HFFc6 (cell line): ENCODE measurements around the gene HSFX1. TPM values are rescaled to one million over a fixed set of nuclear protein-coding genes. Genes with fewer than 3 reads are reported as not detected.
"Not testable (repeated sequence)": the region's sequence is repeated elsewhere in the genome, so short reads cannot be mapped to it uniquely, and the experiment has no call there.

Experiments used
- DNase-seq: peaks from one replicate; pipeline ENCODE4 v3.0.0-alpha.2; 2018
- H3K27ac Mint-ChIP-seq: 2 replicates; pipeline ENCODE4 v1.8.0; 2020; ENCODE audit warnings: mild to moderate bottlenecking, mixed read lengths
- H3K27me3 Mint-ChIP-seq: 2 replicates; pipeline ENCODE4 v1.8.0; 2021; ENCODE audit warnings: mild to moderate bottlenecking, moderate library complexity, mixed read lengths; ENCODE audit not compliant: insufficient read depth
- H3K36me3 Mint-ChIP-seq: 2 replicates; pipeline ENCODE4 v1.8.0; 2021; ENCODE audit warnings: low read depth, mixed read lengths
- H3K4me1 Mint-ChIP-seq: 2 replicates; pipeline ENCODE4 v1.8.0; 2020; ENCODE audit warnings: low read depth, mixed read lengths
- H3K4me3 Mint-ChIP-seq: 2 replicates; pipeline ENCODE4 v1.8.0; 2020; ENCODE audit warnings: mild to moderate bottlenecking, moderate library complexity, mixed read lengths
- H3K9me3 Mint-ChIP-seq: 2 replicates; pipeline ENCODE4 v1.8.0; 2020; ENCODE audit warnings: mild to moderate bottlenecking, mixed read lengths
- long read RNA-seq: library from polyadenylated mRNA; unstranded; transcript quantifications from one replicate; pipeline ENCODE4 v2.0.0, GENCODE V29; 2019
- total RNA-seq, 6 experiments: library from RNA; stranded (reverse); fragmentation: NEBNext Ultra II Directional; extraction: Animal tissue kit (Norgen Biotek cat#: 25700); gene quantifications; 2 replicates in 1 of 6; 3 replicates in 5 of 6; pipeline ENCODE4 v1.2.3, GENCODE V29; 2021
- TF ChIP-seq, protein P1 (sequence below): fragments of 200-600 bp; sonication (generic); IDR thresholded peaks from 2 replicates; pipeline ENCODE4 v1.5.0; 2021; ENCODE audit warnings: antibody characterized with exemption, mild to moderate bottlenecking

HSFX1 gene
- total RNA-seq, result under 1 TPM; 0.26 to 0.88 (median 0.33) TPM
- long read RNA-seq, result 0 reads

- DNase-seq, H3K4me1 Mint-ChIP-seq, H3K9me3 Mint-ChIP-seq, H3K27me3 Mint-ChIP-seq, H3K36me3 Mint-ChIP-seq, H3K27ac Mint-ChIP-seq, H3K4me3 Mint-ChIP-seq: not testable (repeated sequence)
Measured at GRCh38 chrX:149773768-149774167, at the start of gene HSFX1. Gene HSFX1, plus strand, starts transcription at chrX:149774068. Its CDS starts 614 bp downstream, at chrX:149774682.

- H3K4me3 Mint-ChIP-seq, H3K4me1 Mint-ChIP-seq, H3K36me3 Mint-ChIP-seq, H3K27me3 Mint-ChIP-seq, H3K27ac Mint-ChIP-seq, H3K9me3 Mint-ChIP-seq, DNase-seq: not testable (repeated sequence)
Measured at GRCh38 chrX:149727308-149727707, 46.6 kb upstream of the HSFX1 start.

DNA sequence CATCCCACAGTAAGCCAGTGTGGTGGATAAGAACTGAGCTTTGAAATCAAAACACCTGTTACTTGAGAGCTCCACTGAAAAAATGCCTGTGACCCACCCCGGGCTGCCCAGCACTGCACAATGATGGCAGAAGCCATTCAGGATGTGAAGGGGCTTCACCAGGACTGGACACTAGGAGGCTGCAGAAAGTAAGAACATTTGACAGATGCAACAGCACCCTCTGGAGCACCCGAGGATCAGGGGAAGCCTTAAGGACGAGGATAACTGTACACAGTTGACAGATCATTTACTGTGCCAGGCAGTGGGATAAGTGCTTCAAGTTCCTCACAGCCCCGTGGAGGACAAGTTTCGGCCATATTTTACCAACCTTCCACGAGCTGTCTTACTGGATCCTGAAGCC, 31.6 kb upstream of the HSFX1 start:
- H3K4me3 Mint-ChIP-seq, H3K36me3 Mint-ChIP-seq, H3K27me3 Mint-ChIP-seq, H3K27ac Mint-ChIP-seq, DNase-seq, H3K9me3 Mint-ChIP-seq, H3K4me1 Mint-ChIP-seq: not testable (repeated sequence)

- H3K36me3 Mint-ChIP-seq, H3K9me3 Mint-ChIP-seq, DNase-seq: not testable (repeated sequence)
Measured at GRCh38 chrX:149746390-149747007, 27.4 kb upstream of the HSFX1 start.

GRCh38 chrX:149757206-149758067, 16.4 kb upstream of the HSFX1 start:
- H3K4me1 Mint-ChIP-seq, result no peaks in the 10 kb centered on the region
- no peaks in the 10 kb centered on the region for H3K36me3 Mint-ChIP-seq
- H3K27ac Mint-ChIP-seq, result no peak overlapping the region
- no peak overlapping the region for H3K4me3 Mint-ChIP-seq
- DNase-seq, result no peak
- TF ChIP-seq, protein P1, sequence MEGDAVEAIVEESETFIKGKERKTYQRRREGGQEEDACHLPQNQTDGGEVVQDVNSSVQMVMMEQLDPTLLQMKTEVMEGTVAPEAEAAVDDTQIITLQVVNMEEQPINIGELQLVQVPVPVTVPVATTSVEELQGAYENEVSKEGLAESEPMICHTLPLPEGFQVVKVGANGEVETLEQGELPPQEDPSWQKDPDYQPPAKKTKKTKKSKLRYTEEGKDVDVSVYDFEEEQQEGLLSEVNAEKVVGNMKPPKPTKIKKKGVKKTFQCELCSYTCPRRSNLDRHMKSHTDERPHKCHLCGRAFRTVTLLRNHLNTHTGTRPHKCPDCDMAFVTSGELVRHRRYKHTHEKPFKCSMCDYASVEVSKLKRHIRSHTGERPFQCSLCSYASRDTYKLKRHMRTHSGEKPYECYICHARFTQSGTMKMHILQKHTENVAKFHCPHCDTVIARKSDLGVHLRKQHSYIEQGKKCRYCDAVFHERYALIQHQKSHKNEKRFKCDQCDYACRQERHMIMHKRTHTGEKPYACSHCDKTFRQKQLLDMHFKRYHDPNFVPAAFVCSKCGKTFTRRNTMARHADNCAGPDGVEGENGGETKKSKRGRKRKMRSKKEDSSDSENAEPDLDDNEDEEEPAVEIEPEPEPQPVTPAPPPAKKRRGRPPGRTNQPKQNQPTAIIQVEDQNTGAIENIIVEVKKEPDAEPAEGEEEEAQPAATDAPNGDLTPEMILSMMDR, result no peak
- peaks cover 4% of the 10 kb centered on the region for H3K27me3 Mint-ChIP-seq
- no peaks in the 10 kb centered on the region for H3K9me3 Mint-ChIP-seq

More at GRCh38 chrX:149746390-149747007, 27.4 kb upstream of the HSFX1 start:
- H3K27me3 Mint-ChIP-seq, H3K4me1 Mint-ChIP-seq, H3K4me3 Mint-ChIP-seq, H3K27ac Mint-ChIP-seq: not testable (repeated sequence)

- no peak for DNase-seq
- peaks cover 4% of the 10 kb centered on the region for H3K27me3 Mint-ChIP-seq
- no peaks in the 10 kb centered on the region for H3K9me3 Mint-ChIP-seq
- TF ChIP-seq, protein P1, result no peak
- no peaks in the 10 kb centered on the region for H3K36me3 Mint-ChIP-seq
- H3K4me1 Mint-ChIP-seq, result no peaks in the 10 kb centered on the region
- H3K4me3 Mint-ChIP-seq, result no peak overlapping the region
- H3K27ac Mint-ChIP-seq, result no peak overlapping the region
Measured at GRCh38 chrX:149758068-149758714, 15.7 kb upstream of the HSFX1 start.

DNA sequence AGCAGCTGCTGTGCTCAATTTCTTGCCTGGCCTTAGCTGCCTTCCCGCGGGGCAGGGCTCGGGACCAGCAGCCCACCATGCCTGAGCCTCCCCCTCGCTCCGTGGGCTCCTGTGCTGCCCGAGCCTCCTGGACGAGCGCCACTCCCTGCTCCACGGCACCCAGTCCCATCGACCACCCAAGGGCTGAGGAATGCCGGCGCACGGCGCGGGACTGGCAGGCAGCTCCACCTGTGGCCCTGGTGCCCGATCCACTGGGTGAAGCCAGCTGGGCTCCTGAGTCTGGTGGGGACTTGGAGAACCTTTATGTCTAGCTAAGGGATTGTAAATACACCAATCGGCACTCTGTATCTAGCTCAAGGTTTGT, 15.2 kb upstream of the HSFX1 start:
- H3K27ac Mint-ChIP-seq, H3K9me3 Mint-ChIP-seq: not testable (repeated sequence)

GRCh38 chrX:149759824-149760223, 14.0 kb upstream of the HSFX1 start:
- DNase-seq, result no peak
- H3K4me1 Mint-ChIP-seq, result no peaks in the 10 kb centered on the region
- no peaks in the 10 kb centered on the region for H3K9me3 Mint-ChIP-seq
- H3K4me3 Mint-ChIP-seq, result no peak overlapping the region
- TF ChIP-seq, protein P1, result no peak
- H3K27ac Mint-ChIP-seq, result no peak overlapping the region
- no peaks in the 10 kb centered on the region for H3K36me3 Mint-ChIP-seq
- H3K27me3 Mint-ChIP-seq, result peaks cover 4% of the 10 kb centered on the region

More for the DNA sequence above, 15.2 kb upstream of the HSFX1 start:
- not testable (repeated sequence) for DNase-seq, H3K4me3 Mint-ChIP-seq, H3K36me3 Mint-ChIP-seq, H3K27me3 Mint-ChIP-seq, H3K4me1 Mint-ChIP-seq
